Measurements from ENCODE around the gene TRPM2. TPM values are rescaled to one million over a fixed set of nuclear protein-coding genes. Genes with fewer than 3 reads are reported as not detected.

Gene TRPM2
- total RNA-seq, 1 donor from 2014 or later: under 0.01 TPM

DNA sequence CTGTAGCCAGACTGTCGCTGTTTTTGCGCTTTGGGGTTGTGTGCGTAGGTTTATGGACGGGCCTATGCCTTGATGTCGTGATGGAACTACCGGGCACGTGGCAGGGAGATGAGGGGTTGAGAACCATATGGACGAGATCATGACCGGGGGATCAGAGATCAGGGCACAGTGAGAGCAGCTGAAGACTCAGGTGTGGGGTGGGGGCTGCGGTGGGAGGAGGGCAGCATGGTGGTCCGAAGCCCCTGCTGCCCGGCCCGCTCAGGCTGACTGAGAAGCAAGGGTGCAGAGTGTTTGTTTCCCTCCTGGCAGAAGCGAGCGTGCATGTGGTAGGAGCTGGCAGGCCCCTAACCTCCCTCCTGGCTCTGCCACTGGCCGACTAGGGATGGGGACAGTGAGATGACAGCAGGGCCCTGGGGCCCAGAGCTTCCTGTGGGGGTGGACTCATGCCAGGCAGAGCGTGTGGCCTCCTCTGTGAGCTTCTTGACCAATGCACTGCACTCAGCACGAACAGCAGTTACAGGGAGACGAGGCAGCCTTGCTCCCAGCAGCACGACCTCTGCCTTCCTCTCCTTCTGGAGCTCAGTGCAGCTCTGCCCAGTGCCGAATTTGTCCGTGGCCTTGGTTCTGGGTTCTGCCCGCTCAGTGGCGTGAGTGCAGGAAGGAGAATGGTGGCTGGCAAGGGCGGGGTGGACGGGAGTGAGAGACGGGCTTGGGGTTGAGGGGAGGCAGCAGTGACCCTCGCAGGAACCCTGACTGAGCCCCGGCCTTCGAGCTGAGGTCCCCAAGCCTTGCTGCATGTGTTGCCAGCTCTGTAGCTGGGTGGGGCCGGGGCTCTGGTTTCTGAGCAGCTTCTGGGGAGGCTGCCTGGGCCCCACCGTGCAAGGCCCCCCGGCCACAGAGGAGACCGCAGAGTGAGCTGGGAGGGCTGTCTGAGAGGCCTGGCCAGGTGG lies 79.7 kb downstream of the TRPM2 start:
- Histone ChIP-seq H3K36me3 (ENCODE audit: control insufficient read depth, insufficient read depth, low read length) (no peaks in the 10 kb centered on the region), H3K27me3 (ENCODE audit: control insufficient read depth, insufficient read depth, low read length) (no peaks in the 10 kb centered on the region), H3K4me3 (ENCODE audit: low read depth, low read length) (no peak overlapping the region)
- no peak for FAIRE-seq
- DNase-seq (ENCODE audit: low read depth): no peak
- TF ChIP-seq, protein P1, sequence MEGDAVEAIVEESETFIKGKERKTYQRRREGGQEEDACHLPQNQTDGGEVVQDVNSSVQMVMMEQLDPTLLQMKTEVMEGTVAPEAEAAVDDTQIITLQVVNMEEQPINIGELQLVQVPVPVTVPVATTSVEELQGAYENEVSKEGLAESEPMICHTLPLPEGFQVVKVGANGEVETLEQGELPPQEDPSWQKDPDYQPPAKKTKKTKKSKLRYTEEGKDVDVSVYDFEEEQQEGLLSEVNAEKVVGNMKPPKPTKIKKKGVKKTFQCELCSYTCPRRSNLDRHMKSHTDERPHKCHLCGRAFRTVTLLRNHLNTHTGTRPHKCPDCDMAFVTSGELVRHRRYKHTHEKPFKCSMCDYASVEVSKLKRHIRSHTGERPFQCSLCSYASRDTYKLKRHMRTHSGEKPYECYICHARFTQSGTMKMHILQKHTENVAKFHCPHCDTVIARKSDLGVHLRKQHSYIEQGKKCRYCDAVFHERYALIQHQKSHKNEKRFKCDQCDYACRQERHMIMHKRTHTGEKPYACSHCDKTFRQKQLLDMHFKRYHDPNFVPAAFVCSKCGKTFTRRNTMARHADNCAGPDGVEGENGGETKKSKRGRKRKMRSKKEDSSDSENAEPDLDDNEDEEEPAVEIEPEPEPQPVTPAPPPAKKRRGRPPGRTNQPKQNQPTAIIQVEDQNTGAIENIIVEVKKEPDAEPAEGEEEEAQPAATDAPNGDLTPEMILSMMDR (IDR thresholded peaks at IDR 0.05; ENCODE audit: insufficient read depth, low read length, severe bottlenecking): no peak

- DNase-seq (ENCODE audit: low read depth) (no peak), FAIRE-seq (no peak)
- Histone ChIP-seq H3K36me3 (ENCODE audit: control insufficient read depth, insufficient read depth, low read length) (no peaks in the 10 kb centered on the region), H3K27me3 (ENCODE audit: control insufficient read depth, insufficient read depth, low read length) (no peaks in the 10 kb centered on the region), H3K4me3 (ENCODE audit: low read depth, low read length) (no peak overlapping the region)
- TF ChIP-seq, protein P1 (IDR thresholded peaks at IDR 0.05; ENCODE audit: insufficient read depth, low read length, severe bottlenecking): no peak
Measured at GRCh38 chr21:44433791-44434567, 80.6 kb downstream of the TRPM2 start.

GRCh38 chr21:44434568-44434925 lies 81.1 kb downstream of the TRPM2 start:
- FAIRE-seq (no peak), DNase-seq (ENCODE audit: low read depth) (no peak)
- no peaks in the 10 kb centered on the region for H3K27me3 ChIP-seq (ENCODE audit: control insufficient read depth, insufficient read depth, low read length)
- H3K4me3 ChIP-seq (ENCODE audit: low read depth, low read length): no peak overlapping the region
- H3K36me3 ChIP-seq (ENCODE audit: control insufficient read depth, insufficient read depth, low read length): no peaks in the 10 kb centered on the region
- TF ChIP-seq, protein P1 (IDR thresholded peaks at IDR 0.05; ENCODE audit: insufficient read depth, low read length, severe bottlenecking): no peak

- no peak for FAIRE-seq
- TF ChIP-seq, protein P1 (IDR thresholded peaks at IDR 0.05; ENCODE audit: insufficient read depth, low read length, severe bottlenecking): no peak
- Histone ChIP-seq H3K36me3 (ENCODE audit: control insufficient read depth, insufficient read depth, low read length) (no peaks in the 10 kb centered on the region), H3K27me3 (ENCODE audit: control insufficient read depth, insufficient read depth, low read length) (no peaks in the 10 kb centered on the region), H3K4me3 (ENCODE audit: low read depth, low read length) (no peak overlapping the region)
- DNase-seq (ENCODE audit: low read depth): no peak
Measured at GRCh38 chr21:44434936-44435635, 81.7 kb downstream of the TRPM2 start.

- DNase-seq (ENCODE audit: low read depth): no peak
- Histone ChIP-seq H3K27me3 (ENCODE audit: control insufficient read depth, insufficient read depth, low read length) (no peaks in the 10 kb centered on the region), H3K4me3 (ENCODE audit: low read depth, low read length) (no peak overlapping the region), H3K36me3 (ENCODE audit: control insufficient read depth, insufficient read depth, low read length) (no peaks in the 10 kb centered on the region)
- TF ChIP-seq, protein P1 (IDR thresholded peaks at IDR 0.05; ENCODE audit: insufficient read depth, low read length, severe bottlenecking): no peak
- no peak for FAIRE-seq
Measured at GRCh38 chr21:44436111-44436611, 82.7 kb downstream of the TRPM2 start.

All from bronchial epithelial cell (primary cell).